Gastroesophageal sphincter (tissue), 4 donors: ENCODE results near the gene ZNF516. TPM values are rescaled to one million over a fixed set of nuclear protein-coding genes. Genes with fewer than 3 reads are reported as not detected.
A peak's percentile ranks its signal among the peaks of the same experiment; 100 is the strongest.

Experiments used
- ATAC-seq: fragments of 150-250 bp; one replicate; pipeline ENCODE4 v1.9.1; 2016; ENCODE audit warnings: mild to moderate bottlenecking, moderate library complexity
- H3K27ac ChIP-seq, 4 donors: fragments of 200-600 bp; sonication (generic) in 3 of 4; 1 replicate in 3 of 4; 2 replicates in 1 of 4; pipeline ENCODE4 v1.5.1; 2016 to 2019
- H3K27me3 ChIP-seq: fragments of 200-600 bp; sonication (generic); one replicate; pipeline ENCODE4 v1.5.1; 2019
- H3K36me3 ChIP-seq, 2 donors: fragments of 200-600 bp; sonication (generic); one replicate each; pipeline ENCODE4 v1.5.1; 2019; ENCODE audit warnings: control low read depth in 1 of 2
- H3K4me1 ChIP-seq, 3 donors: fragments of 200-600 bp; sonication (generic); 1 replicate in 2 of 3; 2 replicates in 1 of 3; pipeline ENCODE4 v1.5.1; 2016 to 2019; ENCODE audit warnings: control low read depth in 2 of 3
- H3K4me3 ChIP-seq, 2 donors: fragments of 200-600 bp; sonication (generic); one replicate each; pipeline ENCODE4 v1.5.1; 2019; ENCODE audit warnings: mild to moderate bottlenecking in 1 of 2, moderate library complexity in 1 of 2
- H3K9me3 ChIP-seq, 3 donors: fragments of 200-600 bp; sonication (generic); one replicate each; pipeline ENCODE4 v1.5.1; 2017 to 2019; ENCODE audit warnings: control low read depth in 2 of 3
- EP300 ChIP-seq: sonication (generic); formaldehyde crosslinking; IDR thresholded peaks from one replicate; pipeline ENCODE4 v1.6.1; 2017; ENCODE audit warnings: antibody characterized with exemption, mild to moderate bottlenecking
- POLR2A ChIP-seq, 2 donors: fragments of 450-650 bp; IDR thresholded peaks; one replicate each; pipeline ENCODE4 v1.6.1; 2017; ENCODE audit warnings: antibody characterized with exemption in 2 of 2, mild to moderate bottlenecking in 2 of 2, moderate library complexity in 1 of 2
- POLR2AphosphoS5 ChIP-seq: sonication (generic); formaldehyde crosslinking; IDR thresholded peaks from one replicate; pipeline ENCODE4 v1.6.1; 2017; ENCODE audit warnings: antibody characterized with exemption
- WGBS, 2 donors: methylation state at CpG; one replicate each; pipeline ENCODE4 v1.1.5; 2018; ENCODE audit warnings: low coverage in 1 of 2; 5-methylcytosine and 5-hydroxymethylcytosine counted together
- total RNA-seq, 4 donors: library from RNA; depleted of rRNA; stranded (reverse); fragments of >200 nt; gene quantifications; one replicate each; pipeline ENCODE4 v1.1.0, GENCODE V29; 2016
- TF ChIP-seq, protein P1 (sequence below), 4 experiments: fragments of 200-600 bp in 2 of 4; fragments of 450-650 bp in 2 of 4; sonication (generic) in 1 of 4; IDR thresholded peaks; one replicate each; pipeline ENCODE4 v1.5.1; 2017 to 2019; ENCODE audit warnings: antibody characterized with exemption in 4 of 4, mild to moderate bottlenecking in 2 of 4, moderate library complexity in 2 of 4

The ZNF516 gene
- total RNA-seq, 4 donors from 2014 or later, result 17.8 to 43.8 (median 29.9) TPM

DNA sequence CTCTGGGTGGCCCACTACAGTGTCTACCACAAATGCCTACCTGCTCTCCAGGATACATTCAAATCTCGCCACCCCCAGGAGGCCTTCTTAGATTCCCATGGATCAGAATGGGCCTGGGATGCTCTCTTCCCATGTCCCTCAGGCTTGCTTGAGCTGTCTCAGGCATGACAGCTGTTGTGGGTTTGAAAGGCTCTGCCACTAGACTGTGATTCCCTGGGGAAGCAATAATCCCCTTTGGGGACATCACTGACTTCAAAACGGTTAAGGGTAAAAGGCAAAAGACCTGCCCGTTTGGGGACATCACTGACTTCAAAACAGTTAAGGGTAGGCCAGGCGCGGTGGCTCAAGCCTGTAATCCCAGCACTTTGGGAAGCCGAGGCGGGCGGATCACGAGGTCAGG lies 35.8 kb upstream of the ZNF516 start:
- Histone ChIP-seq H3K4me3 (no peak overlapping the region), H3K36me3 (no peaks in the 10 kb centered on the region), H3K4me1 (peaks cover 0 to 18% (median 4%) of the 10 kb centered on the region in 3 donors), H3K27ac (no peak overlapping the region), H3K9me3 (no peaks in the 10 kb centered on the region), H3K27me3 (peaks cover 4% of the 10 kb centered on the region)
- no peak for ATAC-seq
- WGBS, 2 donors, result 71% methylated on average over 1 of the region's 9 CpGs; no CpG with 5 or more reads in 1 of the 2 donors
- TF ChIP-seq POLR2A (IDR thresholded peaks at IDR 0.05), result no peak
- TF ChIP-seq EP300, result no peak
- TF ChIP-seq, protein P1, sequence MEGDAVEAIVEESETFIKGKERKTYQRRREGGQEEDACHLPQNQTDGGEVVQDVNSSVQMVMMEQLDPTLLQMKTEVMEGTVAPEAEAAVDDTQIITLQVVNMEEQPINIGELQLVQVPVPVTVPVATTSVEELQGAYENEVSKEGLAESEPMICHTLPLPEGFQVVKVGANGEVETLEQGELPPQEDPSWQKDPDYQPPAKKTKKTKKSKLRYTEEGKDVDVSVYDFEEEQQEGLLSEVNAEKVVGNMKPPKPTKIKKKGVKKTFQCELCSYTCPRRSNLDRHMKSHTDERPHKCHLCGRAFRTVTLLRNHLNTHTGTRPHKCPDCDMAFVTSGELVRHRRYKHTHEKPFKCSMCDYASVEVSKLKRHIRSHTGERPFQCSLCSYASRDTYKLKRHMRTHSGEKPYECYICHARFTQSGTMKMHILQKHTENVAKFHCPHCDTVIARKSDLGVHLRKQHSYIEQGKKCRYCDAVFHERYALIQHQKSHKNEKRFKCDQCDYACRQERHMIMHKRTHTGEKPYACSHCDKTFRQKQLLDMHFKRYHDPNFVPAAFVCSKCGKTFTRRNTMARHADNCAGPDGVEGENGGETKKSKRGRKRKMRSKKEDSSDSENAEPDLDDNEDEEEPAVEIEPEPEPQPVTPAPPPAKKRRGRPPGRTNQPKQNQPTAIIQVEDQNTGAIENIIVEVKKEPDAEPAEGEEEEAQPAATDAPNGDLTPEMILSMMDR (IDR thresholded peaks at IDR 0.05), result no peak

DNA sequence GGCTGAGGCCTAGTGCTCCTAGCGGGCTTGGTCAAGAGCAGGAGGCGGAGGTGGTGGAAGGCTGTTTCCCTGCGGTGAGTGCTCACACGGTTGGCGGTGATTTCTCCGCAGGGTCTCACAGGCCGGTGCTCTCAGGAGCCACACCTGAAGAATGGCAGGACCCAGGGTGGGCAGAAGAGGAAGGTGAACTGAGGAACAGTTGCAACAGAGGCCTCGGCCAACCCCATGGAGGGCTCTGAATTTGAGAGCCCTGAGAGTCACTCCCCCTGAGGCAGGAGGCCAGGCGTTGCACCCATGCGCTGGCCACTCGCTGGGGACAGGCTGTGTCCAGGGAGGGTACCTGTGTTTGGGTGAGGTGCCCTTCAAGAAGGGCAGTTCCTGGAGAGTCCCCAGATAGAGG lies 35.3 kb upstream of the ZNF516 start:
- ATAC-seq, result no peak
- H3K9me3 ChIP-seq, result no peaks in the 10 kb centered on the region
- no peaks in the 10 kb centered on the region for H3K36me3 ChIP-seq
- 92% methylated on average over 7 of the region's 11 CpGs; no CpG with 5 or more reads in 1 of the 2 donors for WGBS, 2 donors
- H3K4me1 ChIP-seq, result peaks cover 0 to 18% (median 4%) of the 10 kb centered on the region in 3 donors
- H3K27ac ChIP-seq, result no peak overlapping the region
- no peak for TF ChIP-seq EP300
- TF ChIP-seq, protein P1 (IDR thresholded peaks at IDR 0.05), result no peak
- TF ChIP-seq POLR2AphosphoS5, result no peak
- no peak for TF ChIP-seq POLR2A (IDR thresholded peaks at IDR 0.05)
- H3K27me3 ChIP-seq, result peaks cover 4% of the 10 kb centered on the region
- H3K4me3 ChIP-seq, result no peak overlapping the region

DNA sequence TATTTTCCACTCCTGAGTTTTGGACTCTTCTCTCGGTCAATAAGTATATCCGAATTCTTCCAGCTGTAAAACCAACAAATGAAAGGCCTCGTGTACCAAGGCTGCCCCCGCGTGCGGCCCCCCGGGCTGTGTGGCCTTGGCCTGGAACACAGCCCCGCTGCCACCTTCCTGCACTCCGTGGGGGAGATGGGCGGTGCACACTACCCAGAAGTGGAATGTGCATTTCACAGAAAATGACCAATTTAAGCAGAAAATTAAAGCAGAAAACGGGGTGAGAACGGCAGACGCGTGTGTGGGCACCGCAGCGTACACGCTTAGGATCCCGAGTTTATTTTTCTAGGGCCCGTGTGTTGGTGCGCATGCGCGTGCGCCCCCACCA lies 34.4 kb upstream of the ZNF516 start:
- Histone ChIP-seq H3K27me3 (peaks cover 4% of the 10 kb centered on the region), H3K4me3 (peak overlapping the region in 1 of 2 donors; percentile 46), H3K27ac (peak overlapping the region in 2 of 4 donors; percentile 57 to 70), H3K4me1 (peaks cover 0 to 18% (median 4%) of the 10 kb centered on the region in 3 donors), H3K36me3 (no peaks in the 10 kb centered on the region), H3K9me3 (no peaks in the 10 kb centered on the region)
- no peak for ATAC-seq
- WGBS, 2 donors, result 81 to 99% methylated on average over 13 to 22 of the region's 23 CpGs
- TF ChIP-seq POLR2A (IDR thresholded peaks at IDR 0.05) (no peak), EP300 (no peak), POLR2AphosphoS5 (no peak)
- TF ChIP-seq, protein P1 (IDR thresholded peaks at IDR 0.05), result no peak

DNA sequence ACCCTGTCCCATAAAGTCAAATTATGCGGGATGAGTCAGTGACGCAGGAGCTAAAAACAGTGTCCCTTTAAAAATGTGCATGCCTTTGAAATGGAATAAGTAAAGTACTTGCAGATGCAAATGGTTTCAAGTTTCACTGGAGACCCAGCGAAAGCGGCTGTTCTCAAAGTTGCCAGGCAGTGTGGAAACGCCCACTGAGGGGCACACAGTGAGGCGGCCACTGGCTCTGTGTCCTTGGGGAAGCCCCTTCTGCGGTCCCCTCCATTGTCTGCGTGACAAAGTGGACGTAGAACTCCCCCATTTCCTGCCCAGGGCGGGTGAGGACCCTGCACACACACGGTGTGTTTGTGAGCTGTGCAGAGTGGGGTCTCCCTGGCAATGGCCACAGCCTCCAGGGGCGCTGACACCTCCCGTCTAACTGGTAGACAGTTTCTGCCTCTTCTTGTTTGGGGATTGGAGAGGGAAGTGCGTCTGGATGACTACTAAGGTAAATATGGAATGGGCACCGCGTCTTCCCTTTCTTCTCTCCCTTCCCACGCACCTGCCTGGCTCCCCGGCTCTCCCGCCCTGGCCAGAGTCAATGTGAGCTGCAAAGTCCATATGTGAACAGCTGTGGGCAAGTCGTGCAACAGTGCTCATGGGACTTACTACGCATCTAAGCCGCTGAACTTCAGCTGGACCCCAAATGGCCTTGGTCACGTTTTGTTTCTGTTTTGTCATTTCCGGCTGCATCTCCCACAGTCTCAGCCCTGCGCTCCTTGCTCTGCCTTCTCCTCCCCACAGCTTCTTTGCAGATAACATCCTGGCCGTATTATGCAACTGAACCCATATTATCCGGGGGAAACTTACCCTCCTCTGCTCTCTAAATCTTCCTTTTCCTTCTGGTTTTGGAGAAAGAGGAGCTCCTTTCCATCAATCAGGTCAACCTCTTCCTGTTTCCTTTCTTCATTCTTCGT lies 33.7 kb upstream of the ZNF516 start:
- Histone ChIP-seq H3K36me3 (no peaks in the 10 kb centered on the region), H3K4me1 (peaks cover 0 to 18% (median 4%) of the 10 kb centered on the region in 3 donors), H3K9me3 (no peaks in the 10 kb centered on the region), H3K4me3 (peak overlapping the region; percentile 2 to 46), H3K27me3 (peaks cover 4% of the 10 kb centered on the region), H3K27ac (peak overlapping the region in 3 of 4 donors; percentile 54 to 70 (median 57))
- 9 to 17% methylated on average over 14 to 23 of the region's 28 CpGs for WGBS, 2 donors
- ATAC-seq, result peak; percentile 56
- no peak for TF ChIP-seq POLR2AphosphoS5
- no peak for TF ChIP-seq EP300
- no peak for TF ChIP-seq POLR2A (IDR thresholded peaks at IDR 0.05)
- TF ChIP-seq, protein P1 (IDR thresholded peaks at IDR 0.05), result no peak
